Spleen (tissue), 11 donors: ENCODE measurements around the gene KRTAP21-3. TPM values are rescaled to one million over a fixed set of nuclear protein-coding genes. Genes with fewer than 3 reads are reported as not detected.

Experiments
- DNase-seq: peaks from one replicate; pipeline ENCODE4 v3.0.0-alpha.2; 2020
- H3K27ac ChIP-seq, 8 donors: fragments of 200-600 bp; sonication (generic) in 7 of 8; 1 replicate in 4 of 8; 2 replicates in 4 of 8; pipeline versions ENCODE4 v1.5.0 to v1.8.0; 2016 to 2021; ENCODE audit warnings: inconsistent platforms in 4 of 8, mild to moderate bottlenecking in 4 of 8, moderate library complexity in 1 of 8
- H3K27me3 ChIP-seq, 7 donors: fragments of 200-600 bp; sonication (generic) in 6 of 7; replicated peaks in 1 of 7; 1 replicate in 4 of 7; 2 replicates in 3 of 7; pipeline versions ENCODE4 v1.5.0 to v1.8.0; 2016 to 2021; ENCODE audit warnings: inconsistent platforms in 3 of 7, mild to moderate bottlenecking in 1 of 7
- H3K36me3 ChIP-seq, 6 donors: fragments of 200-600 bp; sonication (generic) in 5 of 6; 1 replicate in 4 of 6; 2 replicates in 2 of 6; pipeline versions ENCODE4 v1.5.0 to v1.8.0; 2016 to 2021; ENCODE audit warnings: inconsistent platforms in 2 of 6
- H3K4me1 ChIP-seq, 6 donors: fragments of 200-600 bp; sonication (generic) in 5 of 6; 1 replicate in 3 of 6; 2 replicates in 3 of 6; pipeline versions ENCODE4 v1.5.0 to v1.8.0; 2016 to 2021; ENCODE audit warnings: inconsistent platforms in 3 of 6
- H3K4me3 ChIP-seq, 8 donors: fragments of 200-600 bp; sonication (generic) in 7 of 8; 1 replicate in 4 of 8; 2 replicates in 4 of 8; pipeline versions ENCODE4 v1.5.0 to v1.8.0; 2016 to 2021; ENCODE audit warnings: inconsistent platforms in 4 of 8, mild to moderate bottlenecking in 4 of 8, moderate library complexity in 2 of 8
- H3K9me3 ChIP-seq, 8 donors: fragments of 200-600 bp; sonication (generic) in 7 of 8; 1 replicate in 4 of 8; 2 replicates in 4 of 8; pipeline versions ENCODE4 v1.5.0 to v1.8.0; 2016 to 2021; ENCODE audit warnings: inconsistent platforms in 4 of 8
- CTCF ChIP-seq, 11 experiments: fragments of 200-600 bp in 7 of 11; fragments of 450-650 bp in 4 of 11; sonication (generic) in 4 of 11; IDR thresholded peaks in 8 of 11; conservative IDR thresholded peaks in 3 of 11; 1 replicate in 7 of 11; 2 replicates in 4 of 11; pipeline versions ENCODE4 v1.4.0 to v1.8.0; 2016 to 2021; ENCODE audit warnings: antibody characterized with exemption in 11 of 11, inconsistent platforms in 4 of 11, mild to moderate bottlenecking in 1 of 11
- POLR2A ChIP-seq, 3 donors: fragments of 450-650 bp; IDR thresholded peaks; one replicate each; pipeline ENCODE4 v1.5.1; 2017; ENCODE audit warnings: antibody characterized with exemption in 3 of 3, mild to moderate bottlenecking in 1 of 3
- POLR2AphosphoS5 ChIP-seq, 3 donors: sonication (generic); formaldehyde crosslinking; IDR thresholded peaks; one replicate each; pipeline ENCODE4 v1.5.1; 2017; ENCODE audit warnings: antibody characterized with exemption in 3 of 3
- WGBS, 5 donors: extraction: QIAGEN DNeasy Blood & Tissue Kit in 3 of 5; methylation state at CpG; one replicate each; pipeline versions ENCODE4 v1.1.5 to v1.1.7; 2013 to 2018; 5-methylcytosine and 5-hydroxymethylcytosine counted together
- intact Hi-C: fragments of 100-400 bp; cut with DNase I; formaldehyde crosslinking; loops from one replicate; pipeline ENCODE4 v1.15.0; 2023; ENCODE audit warnings: low total_unique reads
- polyA plus RNA-seq, 3 donors: library from polyadenylated mRNA; stranded (reverse); fragments of 200-250 nt; gene quantifications; one replicate each; pipeline ENCODE4 v1.2.1, GENCODE V29; 2013
- small RNA-seq, 4 donors: library from RNA; depleted of rRNA; stranded (forward); fragments of <200 nt; gene quantifications; one replicate each; pipeline ENCODE3, GENCODE V24; 2016
- total RNA-seq, 7 donors: library from RNA; depleted of rRNA in 3 of 7; stranded (reverse); fragments of >200 nt in 3 of 7; fragmentation: NEBNext Ultra II Directional in 4 of 7; extraction: Animal tissue kit (Norgen Biotek cat#: 25700) in 4 of 7; gene quantifications; one replicate each; pipeline versions ENCODE4 v1.1.0 to v1.2.1, GENCODE V29; 2016 to 2021
- donor health status: healthy with polysubstance abuse.
- donor health status: DM: no; HTN: no; CAD: no; lungs with moderate emphysema.
- donor health status: DM: no; HTN: no; CAD: no.
- donor health status: Bipolar disorder and iron deficiency.
- donor health status: healthy.
- donor health status: DM: no; HTN: no; CAD: no.
- donor health status: DM: yes; HTN: yes; CAD: no.

Gene KRTAP21-3
- total and polyA plus RNA-seq, 10 donors, result not detected

DNA sequence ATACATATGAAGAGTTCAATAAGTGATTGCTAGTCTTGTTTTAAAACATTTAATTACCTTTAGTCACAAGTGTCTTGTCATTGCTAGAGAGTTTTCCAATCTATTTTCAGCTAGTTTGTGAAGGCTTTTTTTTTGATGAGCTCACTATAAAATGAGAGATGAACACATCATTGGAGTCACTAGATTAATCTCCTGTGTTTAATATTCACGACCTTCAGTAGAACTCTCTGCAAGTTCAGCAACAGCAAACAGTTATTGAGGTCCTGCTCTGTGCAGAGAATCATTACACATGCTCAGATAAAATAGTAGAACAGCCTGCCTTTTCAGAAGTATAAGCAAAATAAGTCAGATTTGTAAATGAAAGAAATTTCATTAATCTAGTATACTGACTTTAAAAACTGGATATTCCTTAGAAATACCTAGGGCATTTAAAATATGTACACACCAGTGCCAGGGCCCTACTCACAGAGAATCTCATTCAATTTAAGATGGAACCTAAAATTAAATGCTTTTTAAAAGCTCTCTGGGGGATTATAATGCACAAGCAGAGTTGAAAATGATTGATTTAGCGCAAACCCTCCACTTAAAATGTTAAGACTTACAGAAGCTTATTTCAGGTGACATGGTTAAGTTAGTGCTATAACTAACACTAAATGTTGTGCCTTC, 45.5 kb downstream of the KRTAP21-3 start:
- H3K4me1 ChIP-seq, result no peaks in the 10 kb centered on the region
- peaks cover 0 to 11% (median 0%) of the 10 kb centered on the region in 8 donors for H3K9me3 ChIP-seq
- no peak overlapping the region for H3K27ac ChIP-seq
- no peak for DNase-seq
- 71 to 82% (median 76%) methylated on average over 2 of the region's 2 CpGs for WGBS, 5 donors
- intact Hi-C loops, result no loop called here
- no peak for TF ChIP-seq POLR2A (IDR thresholded peaks at IDR 0.05)
- TF ChIP-seq POLR2AphosphoS5 (IDR thresholded peaks at IDR 0.05), result no peak
- no peak for TF ChIP-seq CTCF (IDR thresholded peaks at IDR 0.05 in 8 of 11, conservative IDR thresholded peaks at IDR 0.05 in 3 of 11)
- H3K36me3 ChIP-seq, result no peaks in the 10 kb centered on the region
- no peaks in the 10 kb centered on the region for H3K27me3 ChIP-seq
- H3K4me3 ChIP-seq, result no peak overlapping the region

DNA sequence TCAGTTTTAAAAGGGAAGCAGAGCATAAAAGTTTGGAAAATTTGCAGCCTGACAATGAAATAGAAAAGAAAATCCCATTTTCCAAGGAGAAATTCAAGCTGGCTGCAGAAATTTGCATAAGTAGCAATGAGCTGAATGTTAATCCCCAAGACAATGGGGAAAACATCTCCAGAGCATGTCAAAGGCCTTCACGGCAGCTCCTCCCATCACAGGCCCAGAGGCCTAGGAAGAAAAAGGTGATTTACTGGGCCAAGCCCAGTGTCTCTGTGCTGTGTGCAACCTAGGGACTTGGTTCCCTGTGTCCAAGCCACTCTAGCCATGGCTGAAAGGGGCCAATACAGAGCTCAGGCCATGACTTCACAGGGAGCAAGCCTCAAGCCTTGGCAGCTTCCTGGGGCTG, 49.8 kb downstream of the KRTAP21-3 start:
- TF ChIP-seq POLR2AphosphoS5 (IDR thresholded peaks at IDR 0.05) (no peak), CTCF (IDR thresholded peaks at IDR 0.05 in 8 of 11, conservative IDR thresholded peaks at IDR 0.05 in 3 of 11) (no peak), POLR2A (IDR thresholded peaks at IDR 0.05) (no peak)
- intact Hi-C loops, result no loop called here
- H3K9me3 ChIP-seq, result peaks cover 0 to 17% (median 0%) of the 10 kb centered on the region in 8 donors
- H3K4me3 ChIP-seq, result no peak overlapping the region
- H3K4me1 ChIP-seq, result no peaks in the 10 kb centered on the region
- no peaks in the 10 kb centered on the region for H3K27me3 ChIP-seq
- no peaks in the 10 kb centered on the region for H3K36me3 ChIP-seq
- no peak for DNase-seq
- 88 to 96% (median 93%) methylated on average over 1 of the region's 1 CpG for WGBS, 5 donors
- H3K27ac ChIP-seq, result no peak overlapping the region

Small RNAs within 50 kb of the gene (small RNA-seq; reads per million reads assigned to genes)
- 0 reads per million in 4 donors for gene AP000244.1
- gene KRTAP21-3, result 0 reads per million in 4 donors

Other genes starting within 250 kb of the KRTAP21-3 start
- gene KRTAP19-1, start 238.4 kb downstream of the KRTAP21-3 start, total RNA-seq, result not detected
- gene KRTAP19-1, start 238.4 kb downstream of the KRTAP21-3 start, polyA plus RNA-seq, result not detected
- gene KRTAP19-2, start 231.3 kb downstream of the KRTAP21-3 start, total RNA-seq, result not detected
- not detected for gene KRTAP19-2, start 231.3 kb downstream of the KRTAP21-3 start, polyA plus RNA-seq
- gene KRTAP19-3, start 226.8 kb downstream of the KRTAP21-3 start, total RNA-seq, result not detected
- not detected for gene KRTAP19-3, start 226.8 kb downstream of the KRTAP21-3 start, polyA plus RNA-seq
- gene KRTAP19-4, start 221.6 kb downstream of the KRTAP21-3 start, total RNA-seq, result not detected
- gene KRTAP19-4, start 221.6 kb downstream of the KRTAP21-3 start, polyA plus RNA-seq, result not detected
- gene KRTAP19-5, start 216.6 kb downstream of the KRTAP21-3 start, total RNA-seq, result not detected
- gene KRTAP19-5, start 216.6 kb downstream of the KRTAP21-3 start, polyA plus RNA-seq, result not detected
- gene KRTAP19-6, start 176.9 kb downstream of the KRTAP21-3 start, total RNA-seq, result not detected
- not detected for gene KRTAP19-6, start 176.9 kb downstream of the KRTAP21-3 start, polyA plus RNA-seq
- not detected for gene KRTAP19-7, start 157.5 kb downstream of the KRTAP21-3 start, total RNA-seq
- gene KRTAP19-7, start 157.5 kb downstream of the KRTAP21-3 start, polyA plus RNA-seq, result not detected
- not detected for gene KRTAP22-2, start 128.4 kb downstream of the KRTAP21-3 start, total RNA-seq
- gene KRTAP22-2, start 128.4 kb downstream of the KRTAP21-3 start, polyA plus RNA-seq, result not detected
- gene KRTAP6-3, start 126.3 kb downstream of the KRTAP21-3 start, total RNA-seq, result not detected
- not detected for gene KRTAP6-3, start 126.3 kb downstream of the KRTAP21-3 start, polyA plus RNA-seq
- not detected for gene KRTAP6-2, start 119.9 kb downstream of the KRTAP21-3 start, total RNA-seq
- gene KRTAP6-2, start 119.9 kb downstream of the KRTAP21-3 start, polyA plus RNA-seq, result not detected
- gene KRTAP22-1, start 117.7 kb downstream of the KRTAP21-3 start, total RNA-seq, result not detected
- not detected for gene KRTAP22-1, start 117.7 kb downstream of the KRTAP21-3 start, polyA plus RNA-seq
- not detected for gene KRTAP6-1, start 104.8 kb downstream of the KRTAP21-3 start, total RNA-seq
- not detected for gene KRTAP6-1, start 104.8 kb downstream of the KRTAP21-3 start, polyA plus RNA-seq
- not detected for gene KRTAP20-1, start 102.4 kb downstream of the KRTAP21-3 start, total RNA-seq
- gene KRTAP20-1, start 102.4 kb downstream of the KRTAP21-3 start, polyA plus RNA-seq, result not detected
- gene KRTAP20-4, start 98.2 kb downstream of the KRTAP21-3 start, total RNA-seq, result not detected
- not detected for gene KRTAP20-4, start 98.2 kb downstream of the KRTAP21-3 start, polyA plus RNA-seq
- not detected for gene KRTAP20-2, start 83.6 kb downstream of the KRTAP21-3 start, total RNA-seq
- not detected for gene KRTAP20-2, start 83.6 kb downstream of the KRTAP21-3 start, polyA plus RNA-seq
- gene KRTAP20-3, start 75.9 kb downstream of the KRTAP21-3 start, total RNA-seq, result not detected
- not detected for gene KRTAP20-3, start 75.9 kb downstream of the KRTAP21-3 start, polyA plus RNA-seq
- gene KRTAP21-2, start 28.5 kb upstream of the KRTAP21-3 start, total RNA-seq, result not detected
- not detected for gene KRTAP21-2, start 28.5 kb upstream of the KRTAP21-3 start, polyA plus RNA-seq
- not detected for gene KRTAP21-1, start 36.7 kb upstream of the KRTAP21-3 start, total RNA-seq
- not detected for gene KRTAP21-1, start 36.7 kb upstream of the KRTAP21-3 start, polyA plus RNA-seq
- gene KRTAP8-1, start 94.5 kb upstream of the KRTAP21-3 start, total RNA-seq, result not detected
- not detected for gene KRTAP8-1, start 94.5 kb upstream of the KRTAP21-3 start, polyA plus RNA-seq
- gene KRTAP7-1, start 111.0 kb upstream of the KRTAP21-3 start, total RNA-seq, result not detected
- not detected for gene KRTAP7-1, start 111.0 kb upstream of the KRTAP21-3 start, polyA plus RNA-seq
- not detected for gene KRTAP11-1, start 162.8 kb upstream of the KRTAP21-3 start, total RNA-seq
- gene KRTAP11-1, start 162.8 kb upstream of the KRTAP21-3 start, polyA plus RNA-seq, result not detected